CD4-positive, alpha-beta T cell treated with Interleukin-17A for 4 hours (primary cell): ENCODE data around the gene ASCL2.
"Not testable (repeated sequence)": the region's sequence is repeated elsewhere in the genome, so short reads cannot be mapped to it uniquely, and the experiment has no call there.

Source experiments
- DNase-seq: peaks from one replicate; pipeline ENCODE4 v3.0.0-alpha.2; 2020; ENCODE audit warnings: mixed read lengths

Gene ASCL2

GRCh38 chr11:2258501-2259465 lies 11.6 kb downstream of the ASCL2 start:
- no peak for DNase-seq

GRCh38 chr11:2256951-2257700 lies 13.3 kb downstream of the ASCL2 start:
- no peak for DNase-seq

- DNase-seq, result no peak
Measured at GRCh38 chr11:2256293-2256913, 14.0 kb downstream of the ASCL2 start.

GRCh38 chr11:2252018-2252417 lies 18.4 kb downstream of the ASCL2 start:
- no peak for DNase-seq

- no peak for DNase-seq
Measured at GRCh38 chr11:2251138-2251537, 19.2 kb downstream of the ASCL2 start.

- DNase-seq, result no peak
Measured at GRCh38 chr11:2250485-2250884, 19.9 kb downstream of the ASCL2 start.

GRCh38 chr11:2250041-2250440 lies 20.3 kb downstream of the ASCL2 start:
- no peak for DNase-seq

GRCh38 chr11:2249189-2249916 lies 21.0 kb downstream of the ASCL2 start:
- DNase-seq, result no peak

GRCh38 chr11:2248762-2249161 lies 21.6 kb downstream of the ASCL2 start:
- DNase-seq, result no peak

GRCh38 chr11:2248242-2248641 lies 22.1 kb downstream of the ASCL2 start:
- DNase-seq, result no peak

GRCh38 chr11:2247496-2247895 lies 22.9 kb downstream of the ASCL2 start:
- DNase-seq, result no peak

- DNase-seq, result no peak
Measured at GRCh38 chr11:2240834-2241233, 29.6 kb downstream of the ASCL2 start.

- DNase-seq, result no peak
Measured at GRCh38 chr11:2237457-2238238, 32.7 kb downstream of the ASCL2 start.

- not testable (repeated sequence) for DNase-seq
Measured at GRCh38 chr11:2236381-2237134, 33.8 kb downstream of the ASCL2 start.

- no peak for DNase-seq
Measured at GRCh38 chr11:2235588-2236326, 34.6 kb downstream of the ASCL2 start.

- no peak for DNase-seq
Measured at GRCh38 chr11:2234963-2235362, 35.4 kb downstream of the ASCL2 start.

- DNase-seq, result no peak
Measured at GRCh38 chr11:2233693-2234455, 36.5 kb downstream of the ASCL2 start.

- DNase-seq, result no peak
Measured at GRCh38 chr11:2229713-2230297, 40.6 kb downstream of the ASCL2 start.

GRCh38 chr11:2224254-2224653 lies 46.1 kb downstream of the ASCL2 start:
- DNase-seq, result no peak
